CD14-positive monocyte (primary cell): Measurements from ENCODE around the gene SMARCD2. TPM values are rescaled to one million over a fixed set of nuclear protein-coding genes. Genes with fewer than 3 reads are reported as not detected.

Experiments
- DNase-seq, 3 donors: peaks; one replicate each; pipeline ENCODE4 v3.0.0-alpha.2; 2011 to 2022
- H2AFZ ChIP-seq: 2 replicates; pipeline ENCODE4 v1.6.0; 2012; ENCODE audit warnings: mild to moderate bottlenecking, low read depth, low read length, inconsistent platforms; ENCODE audit not compliant: insufficient read depth, poor library complexity, severe bottlenecking
- H3K27ac ChIP-seq, 2 donors: 1 replicate in 1 of 2; 2 replicates in 1 of 2; pipeline ENCODE4 v1.5.1; 2012 to 2013; ENCODE audit warnings: low read length in 2 of 2, control low read depth in 1 of 2, inconsistent platforms in 1 of 2, low read depth in 1 of 2, mild to moderate bottlenecking in 1 of 2
- H3K27me3 ChIP-seq, 2 donors: one replicate each; pipeline versions ENCODE4 v1.6.0 to v1.6.1; 2011 to 2013; ENCODE audit warnings: low read length in 2 of 2; ENCODE audit not compliant: control insufficient read depth in 2 of 2, insufficient read depth in 2 of 2
- H3K36me3 ChIP-seq, 2 donors: replicated peaks in 1 of 2; 1 replicate in 1 of 2; 2 replicates in 1 of 2; pipeline versions ENCODE4 v1.5.1 to v1.6.1; 2012 to 2013; ENCODE audit warnings: low read length in 2 of 2, control low read depth in 1 of 2, inconsistent platforms in 1 of 2, mild to moderate bottlenecking in 1 of 2; ENCODE audit not compliant: insufficient read depth in 2 of 2, control insufficient read depth in 1 of 2
- H3K4me1 ChIP-seq, 2 donors: 1 replicate in 1 of 2; 2 replicates in 1 of 2; pipeline versions ENCODE4 v1.5.1 to v1.6.1; 2012 to 2013; ENCODE audit warnings: low read length in 2 of 2, control low read depth in 1 of 2, inconsistent platforms in 1 of 2, mild to moderate bottlenecking in 1 of 2, moderate library complexity in 1 of 2; ENCODE audit not compliant: insufficient read depth in 2 of 2, control insufficient read depth in 1 of 2
- H3K4me2 ChIP-seq: replicated peaks from 2 replicates; pipeline ENCODE3; 2012; ENCODE audit warnings: low read length, moderate library complexity, mild to moderate bottlenecking; ENCODE audit not compliant: poor library complexity, severe bottlenecking; ENCODE audit errors: extremely low read depth
- H3K4me3 ChIP-seq, 3 experiments: fragments of 200-600 bp in 1 of 3; sonication (generic) in 1 of 3; replicated peaks in 1 of 3; 1 replicate in 2 of 3; 2 replicates in 1 of 3; pipeline ENCODE4 v1.5.1; 2011 to 2013; ENCODE audit warnings: low read length in 3 of 3, mild to moderate bottlenecking in 3 of 3, control low read depth in 2 of 3, low read depth in 2 of 3, inconsistent platforms in 1 of 3, moderate library complexity in 1 of 3
- H3K79me2 ChIP-seq: 2 replicates; pipeline ENCODE4 v1.6.0; 2012; ENCODE audit warnings: mild to moderate bottlenecking, control low read depth, inconsistent platforms, low read length, moderate library complexity; ENCODE audit not compliant: insufficient read depth
- H3K9ac ChIP-seq: 2 replicates; pipeline ENCODE4 v1.6.0; 2017; ENCODE audit warnings: low read length, mild to moderate bottlenecking; ENCODE audit not compliant: insufficient read depth, poor library complexity, severe bottlenecking
- H3K9me3 ChIP-seq, 2 donors: replicated peaks in 1 of 2; 1 replicate in 1 of 2; 2 replicates in 1 of 2; pipeline versions ENCODE4 v1.5.1 to v1.6.1; 2012 to 2013; ENCODE audit warnings: low read length in 2 of 2, control low read depth in 1 of 2; ENCODE audit not compliant: control insufficient read depth in 1 of 2, insufficient read depth in 1 of 2
- H4K20me1 ChIP-seq: 2 replicates; pipeline ENCODE4 v1.6.0; 2012; ENCODE audit warnings: mild to moderate bottlenecking, low read length, control low read depth, moderate library complexity; ENCODE audit not compliant: insufficient read depth
- H3K27ac Mint-ChIP-seq, 7 donors: one replicate each; pipeline ENCODE4 v1.8.0; 2020; ENCODE audit warnings: mild to moderate bottlenecking in 7 of 7, mixed read lengths in 7 of 7, moderate library complexity in 6 of 7, inconsistent platforms in 2 of 7
- H3K27me3 Mint-ChIP-seq, 3 donors: one replicate each; pipeline ENCODE4 v1.8.0; 2021 to 2022; ENCODE audit warnings: low read depth in 3 of 3, mild to moderate bottlenecking in 3 of 3, mixed read lengths in 3 of 3, moderate library complexity in 3 of 3, inconsistent platforms in 1 of 3
- H3K36me3 Mint-ChIP-seq, 2 donors: one replicate each; pipeline ENCODE4 v1.8.0; 2020; ENCODE audit warnings: mixed read lengths in 2 of 2, inconsistent platforms in 1 of 2, mild to moderate bottlenecking in 1 of 2
- H3K4me1 Mint-ChIP-seq: one replicate; pipeline ENCODE4 v1.8.0; 2020; ENCODE audit warnings: mild to moderate bottlenecking, mixed read lengths
- H3K4me3 Mint-ChIP-seq, 2 donors: one replicate each; pipeline ENCODE4 v1.8.0; 2020; ENCODE audit warnings: mild to moderate bottlenecking in 2 of 2, mixed read lengths in 2 of 2, moderate library complexity in 1 of 2
- H3K9me3 Mint-ChIP-seq, 7 donors: one replicate each; pipeline ENCODE4 v1.8.0; 2020 to 2022; ENCODE audit warnings: mixed read lengths in 7 of 7, mild to moderate bottlenecking in 6 of 7, moderate library complexity in 6 of 7, inconsistent platforms in 2 of 7
- WGBS: methylation state at CpG from one replicate; pipeline ENCODE4 v1.1.5; 2013; ENCODE audit warnings: missing lambda C conversion rate; ENCODE audit not compliant: insufficient coverage; 5-methylcytosine and 5-hydroxymethylcytosine counted together
- intact Hi-C, 2 donors: fragments of 100-400 bp; cut with micrococcal nuclease; formaldehyde crosslinking; loops; one replicate each; pipeline versions ENCODE4 v1.15.0 to v1.15.1; 2023
- polyA plus RNA-seq, 3 donors: library from polyadenylated mRNA; depleted of rRNA in 1 of 3; unstranded in 2 of 3; stranded (reverse) in 1 of 3; fragments of 300-500 nt in 2 of 3; fragments of >200 nt in 1 of 3; fragmentation: Illumina TruSeq in 2 of 3; gene quantifications; 1 replicate in 2 of 3; 2 replicates in 1 of 3; pipeline ENCODE4 v1.2.3, GENCODE V29; 2012 to 2021
- TF ChIP-seq, protein P1 (sequence below): fragments of 200-600 bp; IDR thresholded peaks from one replicate; pipeline ENCODE4 v1.8.0; 2022; ENCODE audit warnings: antibody characterized with exemption, mild to moderate bottlenecking

The SMARCD2 gene
- polyA plus RNA-seq, 3 donors = 60.2 to 77.9 (median 64.0) TPM

DNA sequence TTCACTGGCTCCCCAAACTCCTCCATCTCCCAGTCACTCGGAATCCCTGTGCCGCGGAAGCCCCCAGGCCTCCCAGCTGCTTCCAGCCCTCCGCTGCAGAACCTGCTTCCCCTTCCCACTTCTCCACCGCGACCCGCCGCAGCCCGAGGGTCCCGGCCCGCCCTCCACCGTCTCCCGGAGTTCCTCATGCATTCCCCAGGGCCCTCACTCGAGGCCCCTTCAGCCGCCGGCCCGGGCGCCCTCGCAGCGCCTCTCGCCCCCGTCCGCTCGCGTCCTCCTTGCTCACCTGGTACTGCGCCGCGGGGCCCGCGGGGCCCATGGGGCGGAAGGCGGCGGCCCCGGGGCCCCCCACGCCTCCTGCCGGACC, 329 bp downstream of the SMARCD2 start:
- Histone ChIP-seq H3K79me2 (peaks cover 52% of the 10 kb centered on the region), H4K20me1 (peaks cover 50% of the 10 kb centered on the region), H2AFZ (peak overlapping the region; percentile 74), H3K27me3 (no peaks in the 10 kb centered on the region), H3K36me3 (peaks cover 4 to 8% of the 10 kb centered on the region in 2 donors), H3K9me3 (no peaks in the 10 kb centered on the region), H3K9ac (peak overlapping the region; percentile 80), H3K4me2 (peak overlapping the region; percentile 99), H3K4me1 (peaks cover 46 to 51% of the 10 kb centered on the region in 2 donors), H3K27ac (peak overlapping the region; percentile 69 to 85), H3K4me3 (peak overlapping the region; percentile 48 to 98 (median 92))
- TF ChIP-seq, protein P1, sequence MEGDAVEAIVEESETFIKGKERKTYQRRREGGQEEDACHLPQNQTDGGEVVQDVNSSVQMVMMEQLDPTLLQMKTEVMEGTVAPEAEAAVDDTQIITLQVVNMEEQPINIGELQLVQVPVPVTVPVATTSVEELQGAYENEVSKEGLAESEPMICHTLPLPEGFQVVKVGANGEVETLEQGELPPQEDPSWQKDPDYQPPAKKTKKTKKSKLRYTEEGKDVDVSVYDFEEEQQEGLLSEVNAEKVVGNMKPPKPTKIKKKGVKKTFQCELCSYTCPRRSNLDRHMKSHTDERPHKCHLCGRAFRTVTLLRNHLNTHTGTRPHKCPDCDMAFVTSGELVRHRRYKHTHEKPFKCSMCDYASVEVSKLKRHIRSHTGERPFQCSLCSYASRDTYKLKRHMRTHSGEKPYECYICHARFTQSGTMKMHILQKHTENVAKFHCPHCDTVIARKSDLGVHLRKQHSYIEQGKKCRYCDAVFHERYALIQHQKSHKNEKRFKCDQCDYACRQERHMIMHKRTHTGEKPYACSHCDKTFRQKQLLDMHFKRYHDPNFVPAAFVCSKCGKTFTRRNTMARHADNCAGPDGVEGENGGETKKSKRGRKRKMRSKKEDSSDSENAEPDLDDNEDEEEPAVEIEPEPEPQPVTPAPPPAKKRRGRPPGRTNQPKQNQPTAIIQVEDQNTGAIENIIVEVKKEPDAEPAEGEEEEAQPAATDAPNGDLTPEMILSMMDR = no peak
- DNase-seq = peak in 2 of 3 donors; percentile 8 to 34
- Mint-ChIP-seq H3K36me3 (peaks cover 1 to 7% of the 10 kb centered on the region in 2 donors), H3K27ac (peak overlapping the region; percentile 85 to 96 (median 93)), H3K4me1 (peaks cover 46% of the 10 kb centered on the region), H3K27me3 (peaks cover 0 to 3% (median 1%) of the 10 kb centered on the region in 3 donors), H3K4me3 (peak overlapping the region; percentile 98), H3K9me3 (no peaks in the 10 kb centered on the region)
- intact Hi-C loops = loop anchor here (2.0 to 5.0 kb wide), 6 partner anchors 15 to 220 kb away; partner anchors contain the start of genes CCDC47 (in 1 of the 2), DDX42 (in 1 of the 2), FTSJ3 (in 1 of the 2) and LIMD2 (in 1 of the 2)
- 0% methylated on average over 36 of the region's 36 CpGs for WGBS

DNA sequence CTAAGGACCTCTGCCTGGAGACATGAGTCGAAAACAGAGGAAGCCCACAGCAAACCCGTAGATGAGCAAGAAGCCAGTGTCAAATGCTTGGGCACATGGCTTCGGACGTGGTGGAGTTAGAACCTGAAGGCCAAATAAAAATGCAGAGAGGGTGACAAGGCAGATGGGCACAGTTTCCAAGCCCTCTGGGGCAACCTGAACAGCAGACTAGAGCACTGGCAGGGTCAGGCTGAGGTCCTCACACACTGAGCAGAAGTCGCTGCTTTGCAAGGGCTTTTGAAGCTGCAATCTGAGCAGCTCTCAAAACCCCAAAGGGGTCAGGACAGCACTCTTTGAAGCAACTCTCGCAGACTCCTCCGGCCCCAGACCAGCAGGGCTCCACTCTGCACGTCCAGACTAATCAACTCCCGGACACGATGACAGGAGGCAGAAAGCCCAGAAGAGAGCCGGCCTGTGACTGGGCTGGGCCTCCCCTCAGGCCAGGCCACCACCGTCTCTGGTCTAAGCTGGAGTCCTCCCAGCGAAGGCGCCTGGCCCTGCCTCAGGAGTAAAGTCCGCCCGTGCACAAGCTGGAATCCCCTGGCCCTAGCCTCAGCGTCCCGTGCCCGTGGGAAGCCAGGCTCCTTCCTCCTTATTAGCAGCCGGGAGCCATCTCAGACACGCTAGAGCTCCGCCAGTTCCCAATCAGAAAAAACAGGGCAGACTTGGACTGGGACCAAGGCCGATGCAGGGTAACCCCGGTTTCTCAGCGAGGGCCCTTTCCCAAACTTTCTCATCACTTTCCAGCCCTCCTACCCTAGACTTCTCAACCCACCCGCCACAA, 924 bp downstream of the SMARCD2 start:
- peaks cover 46 to 51% of the 10 kb centered on the region in 2 donors for H3K4me1 ChIP-seq

More for the DNA sequence above, 924 bp downstream of the SMARCD2 start:
- Mint-ChIP-seq H3K36me3 (peaks cover 7 to 13% of the 10 kb centered on the region in 2 donors), H3K27me3 (peaks cover 0 to 3% (median 1%) of the 10 kb centered on the region in 3 donors), H3K27ac (peak overlapping the region; percentile 85 to 96 (median 93)), H3K4me1 (peaks cover 46% of the 10 kb centered on the region), H3K4me3 (peak overlapping the region; percentile 98), H3K9me3 (no peaks in the 10 kb centered on the region)
- H3K9ac ChIP-seq = peak overlapping the region; percentile 80
- H3K9me3 ChIP-seq = no peaks in the 10 kb centered on the region
- H3K36me3 ChIP-seq = peaks cover 10 to 14% of the 10 kb centered on the region in 2 donors
- TF ChIP-seq, protein P1 = no peak
- H2AFZ ChIP-seq = peak overlapping the region; percentile 74
- H3K4me3 ChIP-seq = peak overlapping the region; percentile 48 to 98 (median 92)
- 10% methylated on average over 26 of the region's 26 CpGs for WGBS
- peak in 2 of 3 donors; percentile 39 to 66 for DNase-seq
- H3K27me3 ChIP-seq = no peaks in the 10 kb centered on the region
- H3K4me2 ChIP-seq = peak overlapping the region; percentile 99
- H3K27ac ChIP-seq = peak overlapping the region; percentile 69 to 85
- peaks cover 56% of the 10 kb centered on the region for H4K20me1 ChIP-seq
- intact Hi-C loops = loop anchor here (2.0 to 5.0 kb wide), 6 partner anchors 15 to 219 kb away; partner anchors contain the start of genes FTSJ3 (in 2 of the 2), PSMC5 (in 2 of the 2), CCDC47 (in 1 of the 2) and DDX42 (in 1 of the 2)
- peaks cover 58% of the 10 kb centered on the region for H3K79me2 ChIP-seq
